Nephron (organoid): Measurements from ENCODE around the gene KLHDC2.
"Not testable (repeated sequence)": the region's sequence is repeated elsewhere in the genome, so short reads cannot be mapped to it uniquely, and the experiment has no call there.

ENCODE experiments used
- H3K27ac Mint-ChIP-seq, 3 experiments: 2 replicates each; pipeline ENCODE4 v1.8.0; 2020; ENCODE audit warnings: mixed read lengths in 3 of 3, mild to moderate bottlenecking in 2 of 3, moderate library complexity in 1 of 3
- H3K27me3 Mint-ChIP-seq: 2 replicates; pipeline ENCODE4 v1.8.0; 2021; ENCODE audit warnings: low read depth, mild to moderate bottlenecking, moderate library complexity, mixed read lengths
- H3K36me3 Mint-ChIP-seq: 2 replicates; pipeline ENCODE4 v1.8.0; 2020; ENCODE audit warnings: low read depth, mixed read lengths
- H3K4me1 Mint-ChIP-seq: 2 replicates; pipeline ENCODE4 v1.8.0; 2020; ENCODE audit warnings: mixed read lengths
- H3K4me3 Mint-ChIP-seq, 3 experiments: 2 replicates each; pipeline ENCODE4 v1.8.0; 2020; ENCODE audit warnings: mild to moderate bottlenecking in 3 of 3, mixed read lengths in 3 of 3, moderate library complexity in 2 of 3
- H3K9me3 Mint-ChIP-seq: 2 replicates; pipeline ENCODE4 v1.8.0; 2020; ENCODE audit warnings: mixed read lengths
- CTCF ChIP-seq, 3 experiments: fragments of 200-600 bp; sonication (generic); IDR thresholded peaks; one replicate each; pipeline ENCODE4 v1.5.0; 2021; ENCODE audit warnings: antibody characterized with exemption in 3 of 3; ENCODE audit not compliant: unreplicated experiment in 3 of 3

Gene KLHDC2

GRCh38 chr14:49767270-49767570 lies 733 bp upstream of the KLHDC2 start:
- Mint-ChIP-seq H3K36me3 (peaks cover 8% of the 10 kb centered on the region), H3K4me1 (peaks cover 33% of the 10 kb centered on the region), H3K27me3 (no peaks in the 10 kb centered on the region), H3K4me3 (peak overlapping the region; percentile 84 to 99 (median 96)), H3K9me3 (no peaks in the 10 kb centered on the region), H3K27ac (peak overlapping the region; percentile 97 to 100 (median 99))
- no peak for TF ChIP-seq CTCF (IDR thresholded peaks at IDR 0.05; ENCODE audit: unreplicated experiment in 3 of 3)

GRCh38 chr14:49768301-49769121 lies 558 bp downstream of the KLHDC2 start:
- H3K36me3 Mint-ChIP-seq, result peaks cover 11% of the 10 kb centered on the region
- H3K27ac Mint-ChIP-seq, result peak overlapping the region; percentile 97 to 100 (median 100)
- H3K4me1 Mint-ChIP-seq, result peaks cover 33% of the 10 kb centered on the region
- H3K27me3 Mint-ChIP-seq, result no peaks in the 10 kb centered on the region
- peak overlapping the region; percentile 86 to 99 (median 99) for H3K4me3 Mint-ChIP-seq
- no peaks in the 10 kb centered on the region for H3K9me3 Mint-ChIP-seq
- TF ChIP-seq CTCF (IDR thresholded peaks at IDR 0.05; ENCODE audit: unreplicated experiment in 3 of 3), result no peak

- H3K4me3 Mint-ChIP-seq, result peak overlapping the region; percentile 86 to 99 (median 99)
- peak overlapping the region; percentile 97 to 100 (median 100) for H3K27ac Mint-ChIP-seq
- H3K27me3 Mint-ChIP-seq, result no peaks in the 10 kb centered on the region
- peaks cover 33% of the 10 kb centered on the region for H3K4me1 Mint-ChIP-seq
- TF ChIP-seq CTCF (IDR thresholded peaks at IDR 0.05; ENCODE audit: unreplicated experiment in 3 of 3), result no peak
- peaks cover 16% of the 10 kb centered on the region for H3K36me3 Mint-ChIP-seq
- no peaks in the 10 kb centered on the region for H3K9me3 Mint-ChIP-seq
Measured at GRCh38 chr14:49769171-49769570, 1.2 kb downstream of the KLHDC2 start.

- Mint-ChIP-seq H3K4me1 (peaks cover 33% of the 10 kb centered on the region), H3K27me3 (no peaks in the 10 kb centered on the region), H3K27ac (peak overlapping the region; percentile 97 to 100 (median 100)), H3K9me3 (no peaks in the 10 kb centered on the region), H3K36me3 (peaks cover 21% of the 10 kb centered on the region), H3K4me3 (peak overlapping the region; percentile 86 to 99 (median 99))
- no peak for TF ChIP-seq CTCF (IDR thresholded peaks at IDR 0.05; ENCODE audit: unreplicated experiment in 3 of 3)
Measured at GRCh38 chr14:49769581-49770211, 1.7 kb downstream of the KLHDC2 start.

GRCh38 chr14:49770212-49770817 lies 2.4 kb downstream of the KLHDC2 start:
- H3K36me3 Mint-ChIP-seq, result peaks cover 27% of the 10 kb centered on the region
- peaks cover 33% of the 10 kb centered on the region for H3K4me1 Mint-ChIP-seq
- H3K9me3 Mint-ChIP-seq, result no peaks in the 10 kb centered on the region
- H3K27me3 Mint-ChIP-seq, result no peaks in the 10 kb centered on the region
- peak overlapping the region; percentile 86 to 99 (median 99) for H3K4me3 Mint-ChIP-seq
- TF ChIP-seq CTCF (IDR thresholded peaks at IDR 0.05; ENCODE audit: unreplicated experiment in 3 of 3), result no peak
- peak overlapping the region; percentile 97 to 100 (median 100) for H3K27ac Mint-ChIP-seq

- not testable (repeated sequence) for H3K9me3 Mint-ChIP-seq, H3K27me3 Mint-ChIP-seq
- Mint-ChIP-seq H3K27ac (peak overlapping the region; percentile 97 to 100 (median 100)), H3K4me3 (peak overlapping the region; percentile 12 to 86 (median 66)), H3K4me1 (peaks cover 33% of the 10 kb centered on the region), H3K36me3 (peaks cover 36% of the 10 kb centered on the region)
Measured at GRCh38 chr14:49771691-49772090, 3.7 kb downstream of the KLHDC2 start.
